GM12878 (cell line): Measurements from ENCODE around the gene SLC2A9. TPM values are rescaled to one million over a fixed set of nuclear protein-coding genes. Genes with fewer than 3 reads are reported as not detected.
A peak's percentile ranks its signal among the peaks of the same experiment; 100 is the strongest.

Experiments
- ATAC-seq: fragments of 200-7000 bp; cut with Tn5 transposase; 3 replicates; pipeline ENCODE4 v1.9.1; 2020; ENCODE audit warnings: mild to moderate bottlenecking, moderate library complexity
- BruUV-seq: library from RNA; stranded (reverse); fragments of 400-500 nt; replicated peaks from 2 replicates; lab custom pipeline; 2021; lab: Mats Ljungman, UMichigan
- CTCF ChIA-PET: fragments of 300-600 bp; sonication (Branson Sonifier 250); formaldehyde crosslinking; extraction: SDS; loops from one replicate; lab custom pipeline; 2021; ENCODE audit warnings: inconsistent platforms; lab: Yijun Ruan, JAX
- POLR2A ChIA-PET: fragments of 350-600 bp; formaldehyde crosslinking; extraction: SDS; loops from one replicate; lab custom pipeline; 2021; ENCODE audit warnings: inconsistent platforms; lab: Charles Lee
- RAD21 ChIA-PET: fragments of 300-600 bp; sonication (Branson Sonifier 250); formaldehyde crosslinking; loops from one replicate; lab custom pipeline; 2023; ENCODE audit warnings: antibody characterized with exemption; ENCODE audit not compliant: unreplicated experiment; lab: Charles Lee
- SMC1A ChIA-PET: fragments of 300-600 bp; sonication (Branson Sonifier 250); formaldehyde crosslinking; loops from one replicate; lab custom pipeline; 2023; ENCODE audit not compliant: unreplicated experiment, uncharacterized antibody; lab: Charles Lee
- DNase-seq: peaks from one replicate; pipeline ENCODE4 v3.0.0-alpha.2; 2011; ENCODE audit warnings: low read depth, low spot score
- FAIRE-seq: peaks from 3 replicates; lab custom pipeline; 2011; peaks lifted over from hg19 to GRCh38; lab: Jason Lieb, UNC
- H2AFZ ChIP-seq: 2 replicates; pipeline ENCODE4 v1.6.0; 2011; ENCODE audit warnings: low read depth, low read length, control low read depth; ENCODE audit not compliant: control insufficient read depth
- H3K27ac ChIP-seq: 2 replicates; pipeline ENCODE4 v1.5.1; 2011; ENCODE audit warnings: control low read depth; ENCODE audit not compliant: control insufficient read depth, insufficient read depth
- H3K27me3 ChIP-seq, 2 experiments: replicated peaks in 1 of 2; 2 replicates each; pipeline versions ENCODE4 v1.6.0 to v1.6.1; 2011; ENCODE audit warnings: low read length in 1 of 2; ENCODE audit not compliant: control insufficient read depth in 2 of 2, insufficient read depth in 2 of 2
- H3K36me3 ChIP-seq, 2 experiments: 2 replicates each; pipeline ENCODE4 v1.5.1; 2011; ENCODE audit warnings: low read length in 1 of 2; ENCODE audit not compliant: control insufficient read depth in 2 of 2, insufficient read depth in 2 of 2
- H3K4me1 ChIP-seq: 2 replicates; pipeline ENCODE4 v1.6.1; 2011; ENCODE audit warnings: mild to moderate bottlenecking, low read length, moderate library complexity, mixed read lengths; ENCODE audit not compliant: control insufficient read depth, insufficient read depth
- H3K4me2 ChIP-seq: 2 replicates; pipeline ENCODE4 v1.6.0; 2011; ENCODE audit warnings: control low read depth; ENCODE audit not compliant: control insufficient read depth, insufficient read depth
- H3K4me3 ChIP-seq: fragments of 200-600 bp; sonication (generic); 2 replicates; pipeline ENCODE4 v1.5.1; 2016
- H3K79me2 ChIP-seq: 2 replicates; pipeline ENCODE4 v1.6.0; 2011; ENCODE audit warnings: low read length; ENCODE audit not compliant: control insufficient read depth, insufficient read depth
- H3K9ac ChIP-seq: 2 replicates; pipeline ENCODE4 v1.8.0; 2011; ENCODE audit warnings: low read length, control low read depth, mixed read lengths; ENCODE audit not compliant: control insufficient read depth, insufficient read depth
- H3K9me3 ChIP-seq: replicated peaks from 3 replicates; pipeline ENCODE4 v1.5.1; 2011; ENCODE audit warnings: mild to moderate bottlenecking, low read length; ENCODE audit not compliant: control insufficient read depth, insufficient read depth
- H4K20me1 ChIP-seq: 2 replicates; pipeline ENCODE4 v1.6.0; 2011; ENCODE audit not compliant: control insufficient read depth, insufficient read depth
- ASH2L ChIP-seq: fragments of 300-600, 200-600 bp; sonication (generic); IDR thresholded peaks from 2 replicates; pipeline ENCODE4 v1.6.1; 2017; ENCODE audit warnings: low read depth, mild to moderate bottlenecking, borderline replicate concordance
- FOXK2 ChIP-seq: fragments of 450-650 bp; IDR thresholded peaks from 2 replicates; pipeline ENCODE4 v1.6.1; 2017; ENCODE audit warnings: mild to moderate bottlenecking, moderate library complexity
- HDGF ChIP-seq: fragments of 450-650 bp; IDR thresholded peaks from 2 replicates; pipeline ENCODE4 v1.6.1; 2016; ENCODE audit warnings: antibody characterized with exemption
- NFYB ChIP-seq: IDR thresholded peaks from 2 replicates; pipeline ENCODE4 v1.6.1; 2011; ENCODE audit warnings: low read depth, mild to moderate bottlenecking, low read length, improper control_type of control experiment, moderate library complexity; ENCODE audit not compliant: insufficient read depth
- RELB ChIP-seq: fragments of 450-650 bp; IDR thresholded peaks from 2 replicates; pipeline ENCODE4 v1.6.1; 2017; ENCODE audit warnings: low read depth, mild to moderate bottlenecking, moderate library complexity
- ZNF24 ChIP-seq: fragments of 450-650 bp; IDR thresholded peaks from 2 replicates; pipeline ENCODE4 v1.6.1; 2017; ENCODE audit warnings: antibody characterized with exemption, mild to moderate bottlenecking
- WGBS: methylation state at CpG from one replicate; pipeline ENCODE4 v1.1.6; 2016; ENCODE audit warnings: low lambda C conversion rate; ENCODE audit not compliant: insufficient replicate concordance, insufficient coverage; ENCODE audit errors: missing lambda C conversion rate; 5-methylcytosine and 5-hydroxymethylcytosine counted together
- in situ Hi-C: fragments of 300-500 bp; cut with MboI; formaldehyde crosslinking; loops from 9 replicates; pipeline ENCODE4 v1.14.3; 2018; ENCODE audit warnings: mixed read lengths
- intact Hi-C: fragments of 100-400 bp; cut with micrococcal nuclease; formaldehyde crosslinking; loops from one replicate; pipeline ENCODE4 v1.14.2; 2022; ENCODE audit not compliant: unreplicated experiment
- polyA plus RNA-seq, 11 experiments: library from polyadenylated mRNA; depleted of rRNA in 4 of 11; unstranded in 6 of 11; stranded (reverse) in 5 of 11; fragments of >200 nt; fragmentation: Nextera tagmentation in 4 of 11; fragmentation: Illumina TruSeq in 1 of 11; extraction: Ambion mirVana in 4 of 11; extraction: Trizol in 1 of 11; gene quantifications; 1 replicate in 1 of 11; 2 replicates in 10 of 11; pipeline versions ENCODE4 v1.2.1 to v1.2.3, GENCODE V29; 2011 to 2016; ENCODE audit warnings: inconsistent platforms in 2 of 11, missing spikeins in 2 of 11, low read depth in 1 of 11
- total RNA-seq, 4 experiments: library from RNA; depleted of rRNA in 3 of 4; stranded (reverse); fragments of >200 nt in 3 of 4; fragmentation: Illumina TruSeq in 1 of 4; extraction: Trizol in 1 of 4; gene quantifications; 2 replicates each; pipeline versions ENCODE4 v1.2.1 to v1.2.3, GENCODE V29; 2013 to 2021

The SLC2A9 gene
- total and polyA plus RNA-seq, 10 of the 15 experiments (the other 5 are each of a cell fraction or from before 2014, with no cell fraction given), result 0.28 to 2.8 (median 1.2) TPM

DNA sequence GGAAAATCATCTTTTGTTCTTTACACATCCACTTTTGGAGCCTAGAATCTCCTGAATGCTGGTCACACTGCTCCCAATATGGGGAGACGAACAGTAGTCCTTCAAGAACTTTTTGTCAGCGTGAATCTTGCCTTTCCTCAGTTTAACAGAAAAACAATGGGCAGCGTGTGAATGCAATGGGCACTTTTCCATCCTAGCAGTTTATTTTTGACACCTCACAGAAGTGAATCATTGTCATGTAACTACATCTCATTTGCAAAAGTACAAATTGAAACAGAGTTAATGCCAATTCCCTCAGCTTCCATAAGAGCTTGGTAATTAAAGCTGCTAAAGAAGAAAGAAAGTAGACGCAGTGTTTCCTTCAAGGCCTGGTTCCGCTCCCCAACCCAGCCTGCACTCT is 154.4 kb downstream of the SLC2A9 start (continued):
- TF ChIP-seq RELB (no peak), HDGF (no peak), FOXK2 (no peak)

GRCh38 chr4:9861561-9861960 is 159.7 kb downstream of the SLC2A9 start:
- no peak overlapping the region for H2AFZ ChIP-seq
- no peak overlapping the region for H3K9ac ChIP-seq
- 17% methylated on average over 3 of the region's 3 CpGs for WGBS
- no peaks in the 10 kb centered on the region for H3K4me1 ChIP-seq
- no peak overlapping the region for H3K27ac ChIP-seq
- in situ Hi-C loops (no loop called here), intact Hi-C loops (no loop called here)
- H3K36me3 ChIP-seq, result no peaks in the 10 kb centered on the region
- ATAC-seq (no peak), DNase-seq (no peak), FAIRE-seq (no peak)
- no peak overlapping the region for H3K4me3 ChIP-seq
- no peaks in the 10 kb centered on the region for H4K20me1 ChIP-seq
- no peaks in the 10 kb centered on the region for H3K27me3 ChIP-seq
- H3K4me2 ChIP-seq, result no peak overlapping the region
- H3K79me2 ChIP-seq, result no peaks in the 10 kb centered on the region
- no peaks in the 10 kb centered on the region; the same call in 2 of the 3 replicates for H3K9me3 ChIP-seq
- RAD21 ChIA-PET, result no interaction called here
- TF ChIP-seq NFYB (no peak), ZNF24 (peak; percentile 73; the same call in 1 of the 2 replicates), ASH2L (no peak)
- SMC1A ChIA-PET, result no interaction called here
- CTCF ChIA-PET, result no interaction called here
- POLR2A ChIA-PET, result no interaction called here
- BruUV-seq, result no TSS peak
